Coronary artery (tissue), 2 donors: ENCODE data around the gene NCAM1.

ENCODE experiments used
- DNase-seq: peaks from one replicate; pipeline ENCODE4 v3.0.0-alpha.2; 2017; ENCODE audit warnings: low spot score
- H3K27ac ChIP-seq, 2 donors: fragments of 200-600 bp; sonication (generic); one replicate each; pipeline ENCODE4 v1.5.1; 2016 to 2019
- H3K4me3 ChIP-seq: fragments of 200-600 bp; sonication (generic); 2 replicates; pipeline ENCODE4 v1.5.1; 2016; ENCODE audit warnings: mild to moderate bottlenecking, moderate library complexity
- TF ChIP-seq, protein P1 (sequence below): fragments of 200-600 bp; sonication (generic); IDR thresholded peaks from one replicate; pipeline ENCODE4 v1.5.1; 2019; ENCODE audit warnings: antibody characterized with exemption

Gene NCAM1

DNA sequence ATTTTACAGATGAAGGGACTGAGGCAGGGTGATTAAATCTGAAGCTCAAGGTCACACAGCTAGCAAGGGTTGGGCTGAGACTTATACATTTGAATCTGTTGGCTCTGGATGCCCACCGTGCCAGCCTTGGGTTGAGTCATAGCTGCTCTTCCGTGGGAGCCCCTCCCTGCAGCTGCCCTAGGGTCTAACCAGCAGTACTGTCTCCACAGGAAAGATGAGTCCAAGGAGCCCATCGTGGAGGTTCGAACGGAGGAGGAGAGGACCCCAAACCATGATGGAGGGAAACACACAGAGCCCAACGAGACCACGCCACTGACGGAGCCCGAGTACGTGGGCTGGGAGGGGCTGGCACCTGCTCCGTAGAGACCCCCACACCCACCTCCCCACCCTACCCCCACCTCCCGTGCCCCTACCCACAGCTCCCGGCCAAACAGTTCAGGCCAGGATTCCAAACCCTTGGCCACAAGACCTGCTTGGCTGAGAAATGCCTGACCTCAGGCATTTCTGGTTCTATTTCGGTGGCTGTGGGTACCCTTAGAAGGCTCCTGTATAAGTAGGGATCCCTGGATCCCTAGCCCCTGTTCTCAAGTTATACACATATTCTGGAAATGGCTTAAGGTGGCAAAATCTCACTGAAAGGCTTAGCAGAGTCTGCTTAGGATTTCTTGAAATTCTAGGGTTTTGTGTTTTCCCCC, 310.5 kb downstream of the NCAM1 start:
- TF ChIP-seq, protein P1, sequence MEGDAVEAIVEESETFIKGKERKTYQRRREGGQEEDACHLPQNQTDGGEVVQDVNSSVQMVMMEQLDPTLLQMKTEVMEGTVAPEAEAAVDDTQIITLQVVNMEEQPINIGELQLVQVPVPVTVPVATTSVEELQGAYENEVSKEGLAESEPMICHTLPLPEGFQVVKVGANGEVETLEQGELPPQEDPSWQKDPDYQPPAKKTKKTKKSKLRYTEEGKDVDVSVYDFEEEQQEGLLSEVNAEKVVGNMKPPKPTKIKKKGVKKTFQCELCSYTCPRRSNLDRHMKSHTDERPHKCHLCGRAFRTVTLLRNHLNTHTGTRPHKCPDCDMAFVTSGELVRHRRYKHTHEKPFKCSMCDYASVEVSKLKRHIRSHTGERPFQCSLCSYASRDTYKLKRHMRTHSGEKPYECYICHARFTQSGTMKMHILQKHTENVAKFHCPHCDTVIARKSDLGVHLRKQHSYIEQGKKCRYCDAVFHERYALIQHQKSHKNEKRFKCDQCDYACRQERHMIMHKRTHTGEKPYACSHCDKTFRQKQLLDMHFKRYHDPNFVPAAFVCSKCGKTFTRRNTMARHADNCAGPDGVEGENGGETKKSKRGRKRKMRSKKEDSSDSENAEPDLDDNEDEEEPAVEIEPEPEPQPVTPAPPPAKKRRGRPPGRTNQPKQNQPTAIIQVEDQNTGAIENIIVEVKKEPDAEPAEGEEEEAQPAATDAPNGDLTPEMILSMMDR: no peak
- no peak for DNase-seq
- Histone ChIP-seq H3K27ac (no peak overlapping the region), H3K4me3 (no peak overlapping the region)

DNA sequence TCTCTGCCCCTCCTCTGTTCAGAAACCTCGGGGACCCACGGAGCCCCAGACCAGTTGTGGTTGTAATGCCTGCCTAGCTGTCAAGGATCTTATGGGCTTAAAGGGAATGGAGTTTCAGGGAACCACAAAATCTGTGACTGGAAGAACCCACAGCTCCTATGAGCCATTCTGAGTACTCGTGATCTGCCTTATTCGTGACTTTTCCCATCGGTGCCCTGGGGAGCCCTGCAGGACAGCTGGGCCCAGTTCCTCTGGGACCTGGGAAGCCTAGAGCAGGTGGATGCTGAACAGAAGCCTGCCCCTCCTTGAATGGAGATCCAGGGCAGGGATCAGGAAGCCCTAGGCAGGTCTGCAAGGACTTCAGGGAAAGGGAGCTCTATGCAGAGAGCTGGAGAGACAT, 311.1 kb downstream of the NCAM1 start:
- no peak for DNase-seq
- no peak overlapping the region for H3K27ac ChIP-seq
- TF ChIP-seq, protein P1: no peak
- no peak overlapping the region for H3K4me3 ChIP-seq

DNA sequence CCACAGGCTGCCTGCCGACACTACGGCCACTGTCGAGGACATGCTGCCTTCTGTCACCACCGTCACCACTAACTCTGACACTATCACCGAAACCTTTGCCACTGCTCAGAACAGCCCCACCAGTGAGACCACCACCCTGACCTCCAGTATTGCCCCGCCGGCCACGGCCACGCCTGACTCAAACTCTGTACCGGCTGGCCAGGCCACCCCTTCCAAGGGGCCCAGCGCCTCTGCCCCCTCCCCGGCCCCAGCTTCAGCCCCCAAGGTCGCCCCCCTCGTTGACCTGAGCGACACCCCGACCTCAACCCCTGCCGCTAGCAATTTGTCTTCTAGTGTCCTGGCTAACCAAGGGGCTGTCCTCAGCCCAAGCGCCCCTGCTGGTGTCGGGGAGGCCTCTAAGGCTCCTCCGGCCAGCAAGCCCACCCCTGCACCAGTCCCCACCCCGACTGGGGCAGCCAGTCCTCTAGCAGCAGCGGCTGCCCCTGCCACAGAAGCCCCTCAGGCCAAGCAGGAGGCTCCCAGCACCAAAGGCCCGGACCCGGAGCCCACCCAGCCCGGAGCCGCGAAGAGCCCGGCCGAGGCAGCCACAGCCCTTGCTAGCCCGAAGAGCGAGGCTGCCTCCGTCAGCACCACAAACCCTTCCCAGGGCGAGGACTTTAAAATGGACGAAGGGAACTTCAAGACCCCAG, 311.9 kb downstream of the NCAM1 start:
- H3K4me3 ChIP-seq: no peak overlapping the region
- H3K27ac ChIP-seq: no peak overlapping the region
- TF ChIP-seq, protein P1: no peak
- DNase-seq: no peak

DNA sequence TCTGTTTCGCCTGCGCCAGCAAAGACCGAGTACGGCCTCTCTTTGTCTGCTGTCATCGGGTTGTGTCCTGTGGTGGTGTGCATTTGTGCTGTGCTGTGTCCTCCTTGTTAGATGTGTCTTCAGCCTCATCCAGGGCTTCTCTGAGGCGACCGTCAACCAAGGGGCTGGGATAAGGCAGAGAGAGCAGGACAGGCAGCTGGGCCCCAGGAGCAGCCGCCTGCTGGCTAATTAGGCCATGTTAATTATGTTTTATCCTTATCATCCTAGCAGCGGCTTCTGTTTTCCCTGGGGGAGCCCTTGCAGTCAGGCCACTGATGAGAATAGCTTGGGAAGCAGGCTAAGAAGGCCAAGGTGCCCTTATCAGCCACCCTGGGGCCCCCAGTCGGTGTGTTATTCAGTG, 312.5 kb downstream of the NCAM1 start:
- no peak for DNase-seq
- H3K27ac ChIP-seq: no peak overlapping the region
- TF ChIP-seq, protein P1: no peak
- no peak overlapping the region for H3K4me3 ChIP-seq

DNA sequence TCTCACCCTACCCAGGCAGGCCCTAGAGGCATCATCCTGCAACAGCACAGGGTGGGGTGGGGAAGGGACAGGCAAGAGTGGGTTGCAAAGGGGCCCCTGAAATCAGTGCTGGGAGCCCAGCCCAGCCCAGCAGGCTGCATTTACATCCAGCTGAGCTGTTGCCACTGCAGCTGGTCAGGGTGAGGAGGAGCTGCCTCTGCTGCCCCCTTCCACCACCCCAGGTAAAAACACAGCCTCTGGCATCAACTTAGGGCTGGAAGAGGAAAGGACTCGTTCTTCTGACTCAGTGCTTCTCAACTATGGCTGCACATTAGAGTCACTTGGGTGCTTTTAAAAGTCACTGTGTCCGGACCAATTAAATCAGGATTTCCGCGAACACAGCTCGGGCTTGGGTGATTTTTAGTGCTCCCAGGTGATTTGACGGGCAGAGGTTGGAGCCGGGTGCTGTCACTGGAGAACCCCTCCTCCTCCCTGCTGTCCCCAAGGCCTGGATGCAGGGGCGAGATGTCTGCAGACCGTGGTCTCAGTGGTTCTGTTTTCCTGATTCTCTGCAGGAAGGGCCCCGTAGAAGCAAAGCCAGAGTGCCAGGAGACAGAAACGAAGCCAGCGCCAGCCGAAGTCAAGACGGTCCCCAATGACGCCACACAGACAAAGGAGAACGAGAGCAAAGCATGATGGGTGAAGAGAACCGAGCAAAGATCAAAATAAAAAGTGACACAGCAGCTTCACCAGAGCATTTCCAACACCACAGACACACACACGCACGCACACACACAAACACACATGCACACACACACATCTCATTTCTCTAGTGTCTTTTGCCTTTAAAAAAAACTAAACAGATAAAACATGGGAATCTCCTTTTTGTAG, 313.7 kb downstream of the NCAM1 start:
- DNase-seq: no peak
- TF ChIP-seq, protein P1: no peak
- Histone ChIP-seq H3K27ac (no peak overlapping the region), H3K4me3 (no peak overlapping the region)

DNA sequence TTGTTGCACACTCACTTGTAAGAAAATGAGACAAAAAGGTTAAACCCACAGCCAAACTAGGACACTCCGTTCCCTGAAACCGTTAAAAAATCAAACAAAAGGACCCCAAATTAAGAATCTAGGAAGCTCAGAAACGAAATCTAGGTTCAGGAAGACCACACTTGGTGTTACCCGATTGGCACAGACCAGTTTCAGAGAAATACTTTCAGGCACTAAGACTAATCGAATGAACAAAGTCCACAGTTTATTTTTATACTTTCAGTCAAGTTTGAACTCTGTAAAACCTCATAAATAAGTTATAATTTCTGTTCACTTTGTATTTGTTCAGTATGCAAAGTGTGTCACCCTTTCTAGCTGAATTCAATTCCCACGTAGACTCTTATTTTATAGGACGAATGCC, 314.4 kb downstream of the NCAM1 start:
- TF ChIP-seq, protein P1: no peak
- Histone ChIP-seq H3K4me3 (no peak overlapping the region), H3K27ac (no peak overlapping the region)
- no peak for DNase-seq
